ENCODE measurements around the gene ETS1.

DNA sequence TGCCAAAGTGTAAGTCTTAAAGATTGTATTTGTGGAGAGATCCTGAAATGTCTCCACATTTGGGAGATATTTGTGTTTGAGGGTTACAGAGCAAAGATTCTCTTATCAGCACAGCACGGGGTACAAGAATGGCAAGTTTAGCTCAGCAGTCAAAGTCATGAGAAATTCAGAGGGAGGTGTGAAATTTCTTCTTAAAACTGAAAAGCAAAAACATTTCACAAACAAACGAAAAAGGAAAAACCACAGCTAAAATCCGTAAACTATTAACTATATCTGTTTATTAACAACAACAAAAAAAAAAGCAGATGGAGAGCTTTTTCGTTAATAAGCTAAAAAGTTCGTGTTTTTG, 40.9 kb upstream of the ETS1 start:
- no peak for TF ChIP-seq CTCF (IDR thresholded peaks at IDR 0.05)
- no peak for TF ChIP-seq POLR2A (IDR thresholded peaks at IDR 0.05)
- TF ChIP-seq EP300 (IDR thresholded peaks at IDR 0.05), result no peak
